ENCODE measurements around the gene SPOCK1. TPM values are rescaled to one million over a fixed set of nuclear protein-coding genes. Genes with fewer than 3 reads are reported as not detected.

Gene SPOCK1
- total and polyA plus RNA-seq, 9 of the 15 experiments (the other 6 are each of a cell fraction or from before 2014, with no cell fraction given), result 0.01 to 0.35 (median 0.04) TPM; not detected in 6

- Histone ChIP-seq H4K20me1 (replicated peaks; ENCODE audit: control insufficient read depth, insufficient read depth, low read length) (no peaks in the 10 kb centered on the region), H3K27me3 (ENCODE audit: control insufficient read depth in 2 of 2, insufficient read depth in 2 of 2, low read length in 2 of 2) (peaks cover 0 to 10% of the 10 kb centered on the region in 2 experiments; a peak in 1 of 5 replicates), H3K79me2 (ENCODE audit: control insufficient read depth, insufficient read depth, low read length) (no peaks in the 10 kb centered on the region), H3K36me3 (ENCODE audit: control insufficient read depth, insufficient read depth, low read length) (no peaks in the 10 kb centered on the region), H3K4me3 (no peak overlapping the region), H3K4me2 (ENCODE audit: insufficient read depth, low read length) (no peak overlapping the region), H3K4me1 (replicated peaks in 1 of 2; ENCODE audit: control insufficient read depth in 2 of 2, insufficient read depth in 2 of 2, low read length in 2 of 2) (no peaks in the 10 kb centered on the region), H2AFZ (ENCODE audit: low read depth, low read length) (no peak overlapping the region), H3K27ac (ENCODE audit: extremely low read depth, low read depth, low read length) (no peak overlapping the region), H3K9ac (ENCODE audit: insufficient read depth in 1 of 2, low read depth in 2 of 2, low read length in 2 of 2) (no peak overlapping the region), H3K9me3 (replicated peaks; ENCODE audit: control insufficient read depth, insufficient read depth, low read depth, low read length) (no peaks in the 10 kb centered on the region), H3K9me1 (ENCODE audit: control insufficient read depth, insufficient read depth, low read length) (no peaks in the 10 kb centered on the region)
- under 1% methylated on average over 12 of the region's 12 CpGs for WGBS (ENCODE audit: insufficient coverage, low coverage, missing lambda C conversion rate)
- ATAC-seq (no peak), DNase-seq (ENCODE audit: extremely low read depth in 1 of 4, low spot score in 3 of 4) (no peak), FAIRE-seq (no peak)
- ChIA-PET POLR2A (no interaction called here), CTCF (ENCODE audit: low intra/inter-chr PET ratio) (no interaction called here)
- no peak for TF ChIP-seq ZNF174 (CRISPR knock-in tag; IDR thresholded peaks at IDR 0.05)
- intact Hi-C loops (cut with micrococcal nuclease), result no loop called here
- in situ Hi-C loops (cut with MboI), result no loop called here
- BruUV-seq (replicated peaks), result no TSS peak
Observed at GRCh38 chr5:137069358-137069757, 429.8 kb downstream of the SPOCK1 start.

GRCh38 chr5:137061382-137061781 lies 437.7 kb downstream of the SPOCK1 start:
- no peak for FAIRE-seq
- no TSS peak for BruUV-seq (replicated peaks)
- TF ChIP-seq MYBL2 (IDR thresholded peaks at IDR 0.05; ENCODE audit: low read depth), result no peak
- no peak for TF ChIP-seq MYBL2 (CRISPR knock-in tag; IDR thresholded peaks at IDR 0.05; ENCODE audit: borderline replicate concordance)
- TF ChIP-seq SRSF3 (IDR thresholded peaks at IDR 0.05; ENCODE audit: insufficient read depth, low read length), result no peak
- no peak for TF ChIP-seq MCM7 (IDR thresholded peaks at IDR 0.05)
- no peak for TF ChIP-seq ZBTB8A (IDR thresholded peaks at IDR 0.05; ENCODE audit: partially characterized antibody)
- TF ChIP-seq ZNF586 (CRISPR knock-in tag; conservative IDR thresholded peaks at IDR 0.05), result no peak
- TF ChIP-seq NEUROD1 (IDR thresholded peaks at IDR 0.05; ENCODE audit: borderline replicate concordance, low read depth, low read length, partially characterized antibody), result no peak
- TF ChIP-seq KDM2B (CRISPR knock-in tag; IDR thresholded peaks at IDR 0.05), result no peak
- TF ChIP-seq SMARCE1 (IDR thresholded peaks at IDR 0.05), result no peak

More at GRCh38 chr5:137061382-137061781, 437.7 kb downstream of the SPOCK1 start:
- Histone ChIP-seq H3K9me3 (replicated peaks; ENCODE audit: control insufficient read depth, insufficient read depth, low read depth, low read length) (no peaks in the 10 kb centered on the region), H3K4me1 (replicated peaks in 1 of 2; ENCODE audit: control insufficient read depth in 2 of 2, insufficient read depth in 2 of 2, low read length in 2 of 2) (no peaks in the 10 kb centered on the region), H3K9ac (ENCODE audit: insufficient read depth in 1 of 2, low read depth in 2 of 2, low read length in 2 of 2) (no peak overlapping the region), H3K4me2 (ENCODE audit: insufficient read depth, low read length) (no peak overlapping the region), H3K4me3 (no peak overlapping the region), H2AFZ (ENCODE audit: low read depth, low read length) (no peak overlapping the region), H3K9me1 (ENCODE audit: control insufficient read depth, insufficient read depth, low read length) (no peaks in the 10 kb centered on the region), H3K27ac (ENCODE audit: extremely low read depth, low read depth, low read length) (no peak overlapping the region), H3K36me3 (ENCODE audit: control insufficient read depth, insufficient read depth, low read length) (no peaks in the 10 kb centered on the region), H3K79me2 (ENCODE audit: control insufficient read depth, insufficient read depth, low read length) (no peaks in the 10 kb centered on the region), H3K27me3 (ENCODE audit: control insufficient read depth in 2 of 2, insufficient read depth in 2 of 2, low read length in 2 of 2) (no peaks in the 10 kb centered on the region), H4K20me1 (replicated peaks; ENCODE audit: control insufficient read depth, insufficient read depth, low read length) (no peaks in the 10 kb centered on the region)
- DNase-seq (ENCODE audit: extremely low read depth in 1 of 4, low spot score in 3 of 4) (no peak), ATAC-seq (no peak)
- ChIA-PET CTCF (ENCODE audit: low intra/inter-chr PET ratio) (no interaction called here), POLR2A (interaction anchor here (0.7 kb wide), 1 partner anchor 838 kb away, joined by 3 read pairs; no protein-coding TSS in a partner anchor)
- WGBS (ENCODE audit: insufficient coverage, low coverage, missing lambda C conversion rate), result 0% methylated on average over 4 of the region's 4 CpGs
- intact Hi-C loops (cut with micrococcal nuclease), result no loop called here
- in situ Hi-C loops (cut with MboI), result no loop called here
